Measurements from ENCODE around the gene LECT2.

The LECT2 gene

GRCh38 chr5:135954899-135955298 lies at the start of gene LECT2:
Gene LECT2 (minus strand): TSS chr5:135954983. CDS start chr5:135954833, 150 bp downstream.
- no peak for DNase-seq (ENCODE audit: low read depth, low spot score)

GRCh38 chr5:136004436-136004835 lies 49.7 kb upstream of the LECT2 start:
- no peak for DNase-seq (ENCODE audit: low read depth, low spot score)

- no peak for DNase-seq (ENCODE audit: low read depth, low spot score)
These were observed 46.7 kb upstream of the LECT2 start for GRCh38 chr5:136001466-136001981.

- no peak for DNase-seq (ENCODE audit: low read depth, low spot score)
These were observed 46.1 kb upstream of the LECT2 start for GRCh38 chr5:136000932-136001331.

DNA sequence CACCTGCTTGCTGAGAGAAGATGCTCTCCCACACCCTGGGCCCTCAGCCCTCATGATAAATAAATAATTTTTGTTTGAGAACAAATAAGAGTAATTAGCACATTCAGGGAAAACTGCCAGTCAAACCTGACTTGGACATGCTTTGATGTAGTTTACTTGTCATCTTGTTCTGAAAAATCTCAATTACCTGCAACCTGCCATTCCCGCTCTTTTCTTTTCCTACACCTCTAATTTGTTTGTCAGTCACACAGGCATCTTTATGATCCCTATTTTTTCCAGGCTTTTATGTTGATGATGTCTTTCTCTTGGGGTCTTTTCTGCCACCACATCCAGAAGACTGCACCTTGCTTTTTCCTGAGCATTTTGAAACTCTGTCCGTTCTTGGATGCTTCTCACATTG lies 45.4 kb upstream of the LECT2 start:
- DNase-seq (ENCODE audit: low read depth, low spot score), result no peak

- no peak for DNase-seq (ENCODE audit: low read depth, low spot score)
These were observed 44.8 kb upstream of the LECT2 start for GRCh38 chr5:135999406-136000139.

- no peak for DNase-seq (ENCODE audit: low read depth, low spot score)
These were observed 44.1 kb upstream of the LECT2 start for GRCh38 chr5:135998889-135999288.

- no peak for DNase-seq (ENCODE audit: low read depth, low spot score)
These were observed 43.0 kb upstream of the LECT2 start for GRCh38 chr5:135997673-135998335.

GRCh38 chr5:135996611-135997010 lies 41.8 kb upstream of the LECT2 start:
- peak; percentile 74 for DNase-seq (ENCODE audit: low read depth, low spot score)

GRCh38 chr5:135995976-135996375 lies 41.2 kb upstream of the LECT2 start:
- no peak for DNase-seq (ENCODE audit: low read depth, low spot score)

- DNase-seq (ENCODE audit: low read depth, low spot score), result no peak
These were observed 39.3 kb upstream of the LECT2 start for GRCh38 chr5:135993880-135994636.

DNA sequence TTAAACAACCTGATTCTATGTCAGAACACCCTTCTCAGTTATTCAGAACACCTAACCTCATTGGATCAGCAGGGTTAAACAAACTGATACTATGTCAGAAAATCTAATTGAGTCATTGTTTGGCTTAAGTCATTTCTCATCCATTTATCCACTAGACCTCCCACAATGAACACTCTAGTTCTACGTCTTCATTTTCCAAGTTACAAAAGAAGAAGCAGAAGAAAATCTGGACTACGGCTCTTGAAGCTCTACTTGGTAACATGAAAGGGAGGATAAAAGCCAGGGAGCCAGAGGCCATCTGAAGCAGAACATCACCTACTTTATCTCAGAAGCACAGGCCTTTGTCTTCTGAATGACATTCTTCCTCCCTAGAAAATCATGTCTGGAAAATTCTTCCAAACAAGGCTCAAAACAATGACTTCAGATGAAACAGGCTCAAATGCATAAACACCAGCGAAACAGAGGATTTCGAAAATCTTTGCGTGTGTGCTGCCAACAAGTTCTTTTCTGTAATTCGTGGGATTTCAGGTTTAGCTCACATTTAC lies 38.6 kb upstream of the LECT2 start:
- no peak for DNase-seq (ENCODE audit: low read depth, low spot score)

- no peak for DNase-seq (ENCODE audit: low read depth, low spot score)
These were observed 36.6 kb upstream of the LECT2 start for GRCh38 chr5:135991429-135991828.

GRCh38 chr5:135990528-135991255 lies 35.9 kb upstream of the LECT2 start:
- DNase-seq (ENCODE audit: low read depth, low spot score), result no peak

- DNase-seq (ENCODE audit: low read depth, low spot score), result no peak
These were observed 34.9 kb upstream of the LECT2 start for GRCh38 chr5:135989686-135990085.

- no peak for DNase-seq (ENCODE audit: low read depth, low spot score)
These were observed 33.8 kb upstream of the LECT2 start for GRCh38 chr5:135988546-135988945.

DNA sequence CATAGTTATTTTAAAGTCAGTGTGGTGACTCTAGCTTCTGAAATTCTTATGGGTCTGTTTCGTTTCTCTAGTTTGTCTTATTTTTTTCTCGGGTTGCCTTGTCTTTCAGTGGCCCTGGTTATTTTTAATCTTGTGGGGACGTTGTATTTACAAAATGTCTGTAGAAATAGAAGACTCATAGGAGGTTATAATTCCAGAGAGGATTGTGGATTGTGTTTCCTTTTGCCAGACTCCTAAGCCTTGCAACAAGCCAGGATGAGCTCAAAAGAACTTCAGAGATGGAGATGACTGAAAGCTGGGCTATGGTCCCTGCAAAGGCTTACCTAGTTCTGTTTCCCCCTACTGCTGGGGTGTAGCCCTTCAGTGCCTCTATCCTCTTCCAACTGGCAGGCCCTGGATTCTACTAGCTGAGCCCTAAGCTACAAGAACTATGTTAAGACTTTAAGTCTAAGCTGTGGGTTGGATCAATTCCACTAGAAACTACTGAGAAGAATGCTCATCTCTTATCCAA lies 32.2 kb upstream of the LECT2 start:
- DNase-seq (ENCODE audit: low read depth, low spot score), result no peak

DNA sequence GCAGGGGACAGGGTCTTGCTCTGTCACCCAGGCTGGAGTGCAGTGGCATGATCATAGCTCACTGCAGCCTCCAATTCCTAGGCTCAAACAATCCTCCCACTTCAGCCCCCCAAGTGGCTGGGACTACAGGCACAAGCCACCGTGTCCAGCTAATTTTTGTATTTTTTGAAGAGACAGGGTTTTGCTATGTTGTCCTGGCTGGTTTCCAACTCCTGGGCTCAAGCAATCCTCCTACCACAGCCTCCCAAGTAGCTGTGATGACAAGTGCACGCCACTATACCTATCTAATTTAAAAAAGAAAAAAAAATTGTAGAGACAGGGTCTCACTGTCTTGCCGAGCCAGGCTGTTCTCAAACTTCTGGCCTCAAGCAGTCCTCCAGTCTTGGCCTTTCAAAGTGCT lies 31.6 kb upstream of the LECT2 start:
- no peak for DNase-seq (ENCODE audit: low read depth, low spot score)

DNA sequence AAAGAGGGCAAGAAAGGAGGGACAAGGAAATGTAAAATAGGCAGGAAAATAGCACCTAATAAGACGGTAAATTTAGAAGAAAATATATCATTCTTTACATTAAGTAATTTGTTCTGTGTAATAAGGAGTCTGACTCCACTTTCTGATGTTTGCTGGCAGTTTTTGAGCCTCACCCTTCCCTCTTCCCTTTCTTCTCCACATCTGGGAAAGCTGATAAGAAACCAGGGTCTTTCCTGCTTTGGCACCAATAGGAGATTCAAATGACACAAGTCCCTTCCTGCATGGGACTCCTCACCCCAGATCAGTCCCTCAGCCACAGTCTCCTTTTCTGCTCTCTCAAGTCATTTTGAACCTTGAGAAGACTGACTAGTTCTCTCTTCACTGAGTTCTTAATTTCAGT lies 31.2 kb upstream of the LECT2 start:
- no peak for DNase-seq (ENCODE audit: low read depth, low spot score)

GRCh38 chr5:135980620-135981019 lies 25.8 kb upstream of the LECT2 start:
- DNase-seq (ENCODE audit: low read depth, low spot score), result no peak

DNA sequence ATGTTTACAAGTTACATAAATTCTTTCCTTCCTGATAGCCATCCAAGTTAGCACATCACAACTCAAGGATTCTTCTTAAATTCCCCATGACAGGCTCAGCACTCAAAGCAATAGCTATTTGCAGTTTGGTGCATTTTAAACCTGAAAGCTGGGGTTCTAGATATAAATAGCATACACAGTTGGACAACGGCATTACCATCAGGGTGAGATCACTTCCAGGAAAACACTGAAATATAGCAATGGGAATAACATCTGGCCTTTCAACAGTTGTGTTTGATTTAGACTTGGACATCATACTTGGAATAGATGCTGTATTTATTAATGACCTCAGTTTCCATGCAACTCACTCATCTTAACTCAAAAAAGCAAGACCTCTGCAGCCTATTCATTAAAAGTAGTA lies 24.7 kb upstream of the LECT2 start:
- DNase-seq (ENCODE audit: low read depth, low spot score), result peak; percentile 65
